ENCODE results near the gene PICK1.
"Not testable (repeated sequence)": the region's sequence is repeated elsewhere in the genome, so short reads cannot be mapped to it uniquely, and the experiment has no call there.

PICK1 gene

DNA sequence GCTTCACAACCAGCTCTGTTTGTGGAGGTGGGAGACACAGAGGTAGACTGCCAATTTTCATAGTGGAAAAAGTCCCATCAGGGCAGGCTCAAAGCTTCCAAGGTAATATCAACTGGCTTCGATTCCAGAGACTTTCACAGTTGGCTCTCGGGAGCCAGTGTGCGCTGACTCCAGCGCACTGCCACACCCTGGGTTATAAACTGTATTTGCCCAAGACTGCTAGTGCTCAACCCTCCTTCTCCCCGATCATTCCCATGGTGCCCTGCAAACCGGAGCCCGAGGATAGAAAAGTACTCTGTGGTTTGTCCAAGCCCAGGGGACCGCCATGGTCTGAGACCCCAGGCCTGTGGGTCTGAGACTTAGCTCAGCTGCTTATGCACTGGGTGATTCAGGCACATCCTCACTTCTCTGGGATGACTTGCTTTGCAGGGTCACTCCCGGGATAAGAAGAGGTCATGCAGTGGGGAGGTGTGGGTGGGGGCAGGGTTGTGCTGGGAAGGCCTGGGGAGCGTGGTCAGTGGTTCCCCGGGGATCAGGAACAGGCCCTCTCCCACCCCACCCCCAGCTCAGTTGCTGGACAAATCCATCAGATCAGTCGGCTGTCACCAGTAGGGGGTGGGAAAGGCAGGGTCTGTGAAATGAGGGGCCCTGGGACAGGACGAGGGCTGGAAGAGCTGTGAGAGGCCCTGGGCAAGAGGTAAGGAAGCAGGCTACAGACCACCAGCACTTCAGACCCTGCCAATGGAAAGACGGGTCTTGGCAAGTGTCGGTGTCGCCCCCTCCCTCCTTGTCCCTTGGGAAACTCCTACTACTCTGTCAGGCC, 26.7 kb upstream of the PICK1 start:
- DNase-seq (ENCODE audit: extremely low read depth in 1 of 2, low read depth in 1 of 2) = no peak

DNA sequence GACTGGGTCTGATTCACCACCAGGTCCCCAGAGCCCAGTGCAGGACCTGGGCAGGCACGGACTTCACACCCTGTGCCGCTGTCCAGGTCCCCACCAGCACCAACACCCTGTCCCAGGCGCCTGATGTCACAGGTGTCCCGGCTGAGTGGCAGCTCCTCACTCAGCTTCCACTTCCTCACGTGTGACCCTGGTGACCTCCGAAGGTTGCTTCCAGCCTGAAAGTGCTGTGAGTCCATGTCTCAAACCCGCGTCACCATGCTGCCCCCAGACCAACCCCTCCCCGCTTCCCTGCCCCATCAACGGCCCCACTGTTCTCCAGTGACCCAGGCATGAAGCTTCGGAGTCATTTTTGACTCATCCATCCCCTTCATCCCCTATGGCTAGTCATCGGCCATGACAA, 25.7 kb upstream of the PICK1 start:
- DNase-seq (ENCODE audit: extremely low read depth in 1 of 2, low read depth in 1 of 2) = no peak

DNA sequence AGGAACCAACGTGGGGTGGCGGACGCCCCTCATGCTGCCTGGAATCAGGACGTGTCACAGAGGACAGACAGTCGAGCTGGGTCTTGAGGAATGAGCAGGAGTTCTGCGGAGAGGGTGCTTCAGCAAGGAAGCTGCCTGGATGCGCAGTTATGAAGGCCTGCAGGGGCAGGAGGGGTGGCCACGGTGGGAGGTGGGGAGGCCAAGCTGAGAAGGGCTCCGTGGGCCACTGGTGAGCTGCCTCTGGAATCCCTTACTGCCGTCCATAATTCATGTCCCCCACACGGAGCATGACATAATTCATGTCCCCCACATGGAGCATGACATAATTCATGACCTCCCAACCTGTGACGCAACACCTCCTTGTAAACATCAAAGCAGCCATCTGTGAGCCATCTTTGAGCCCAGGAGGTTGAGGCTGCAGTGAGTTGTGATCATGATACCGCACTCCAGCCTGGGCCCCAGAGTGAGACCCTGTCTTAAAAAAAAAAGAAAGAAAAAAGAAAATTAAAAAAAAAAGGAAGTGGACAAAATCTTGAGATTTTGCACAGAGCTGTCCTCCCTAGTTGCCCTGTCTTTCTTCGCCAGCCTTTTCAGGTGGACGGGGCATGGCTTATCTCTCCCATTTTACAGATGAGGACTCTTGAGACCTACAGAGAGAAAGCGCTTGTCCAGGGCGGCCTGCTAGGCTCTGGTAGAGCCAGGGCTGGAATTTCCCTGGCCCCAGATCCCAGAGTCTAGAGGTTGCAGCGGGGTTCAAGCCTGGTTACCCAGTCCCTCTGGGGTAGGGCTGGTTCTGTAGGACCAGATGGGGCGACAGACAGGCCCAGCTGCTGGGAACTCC, 24.3 kb upstream of the PICK1 start:
- DNase-seq (ENCODE audit: extremely low read depth in 1 of 2, low read depth in 1 of 2) = no peak

DNA sequence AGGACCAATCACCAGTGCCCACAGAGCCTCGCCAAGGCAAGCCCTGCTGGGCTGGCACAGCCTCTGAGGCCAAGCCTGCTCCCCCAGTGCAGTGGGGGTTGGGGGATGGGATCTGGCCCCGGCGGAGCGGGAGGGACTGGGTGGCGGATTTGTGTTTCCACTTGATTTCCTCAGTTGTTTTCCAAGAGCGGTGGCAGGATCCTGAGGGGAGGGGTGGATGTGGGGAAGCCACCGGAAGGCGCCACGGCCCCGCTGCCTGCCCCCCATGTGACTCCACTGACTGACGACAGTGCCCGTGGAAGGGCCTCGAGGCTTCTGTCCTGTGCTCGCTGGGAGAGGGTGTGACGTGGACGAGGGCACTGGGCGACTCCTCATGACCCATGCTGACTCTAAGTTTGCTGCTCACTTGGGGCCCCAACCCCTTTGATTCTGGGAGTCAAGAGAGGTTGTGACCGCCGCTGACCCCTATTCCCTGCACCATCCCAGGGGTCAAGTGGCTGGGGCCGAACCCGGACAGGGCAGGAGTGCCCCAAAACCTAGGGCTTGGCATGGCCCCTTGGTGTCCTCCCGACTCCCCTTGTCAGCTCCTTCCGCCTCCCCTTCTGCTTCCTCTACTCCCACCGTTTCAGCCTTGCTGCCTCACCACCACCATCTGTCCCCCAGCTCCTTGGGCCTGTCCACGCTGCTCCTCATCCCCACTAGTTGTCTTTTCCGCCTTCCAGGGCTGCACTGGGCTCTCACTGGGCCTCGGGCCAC, 23.5 kb upstream of the PICK1 start:
- DNase-seq (ENCODE audit: extremely low read depth in 1 of 2, low read depth in 1 of 2) = no peak

DNA sequence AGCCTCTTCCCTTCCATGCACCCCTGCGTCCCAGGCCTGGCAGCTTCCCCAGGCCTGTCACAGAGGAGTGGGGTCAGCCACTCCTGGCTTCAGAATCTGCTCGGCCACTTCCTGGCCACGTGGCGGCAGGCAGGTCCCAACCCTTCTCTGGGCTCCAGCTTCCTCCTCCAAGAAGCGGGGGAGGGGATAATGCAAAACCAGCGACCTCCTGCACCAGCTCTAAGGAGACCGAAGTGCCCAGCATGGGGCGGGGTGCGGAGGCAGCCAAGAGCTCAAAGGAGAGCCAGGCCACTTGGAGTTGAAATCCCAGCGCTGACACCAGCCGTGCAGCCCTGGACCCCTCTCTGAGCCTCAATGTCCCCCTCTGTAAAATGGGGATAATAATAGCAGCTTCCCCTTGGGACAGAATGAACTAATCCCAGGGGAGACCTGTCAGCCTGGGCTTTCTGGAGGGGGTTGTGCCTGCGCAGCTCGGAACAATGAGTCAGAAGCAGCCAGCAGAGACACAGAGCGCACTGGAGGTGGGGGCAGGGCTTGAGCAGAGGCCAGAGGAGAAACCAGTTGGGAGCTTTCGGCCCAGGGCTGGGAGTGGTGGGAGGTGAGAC, 22.8 kb upstream of the PICK1 start:
- no peak for DNase-seq (ENCODE audit: extremely low read depth in 1 of 2, low read depth in 1 of 2)

DNA sequence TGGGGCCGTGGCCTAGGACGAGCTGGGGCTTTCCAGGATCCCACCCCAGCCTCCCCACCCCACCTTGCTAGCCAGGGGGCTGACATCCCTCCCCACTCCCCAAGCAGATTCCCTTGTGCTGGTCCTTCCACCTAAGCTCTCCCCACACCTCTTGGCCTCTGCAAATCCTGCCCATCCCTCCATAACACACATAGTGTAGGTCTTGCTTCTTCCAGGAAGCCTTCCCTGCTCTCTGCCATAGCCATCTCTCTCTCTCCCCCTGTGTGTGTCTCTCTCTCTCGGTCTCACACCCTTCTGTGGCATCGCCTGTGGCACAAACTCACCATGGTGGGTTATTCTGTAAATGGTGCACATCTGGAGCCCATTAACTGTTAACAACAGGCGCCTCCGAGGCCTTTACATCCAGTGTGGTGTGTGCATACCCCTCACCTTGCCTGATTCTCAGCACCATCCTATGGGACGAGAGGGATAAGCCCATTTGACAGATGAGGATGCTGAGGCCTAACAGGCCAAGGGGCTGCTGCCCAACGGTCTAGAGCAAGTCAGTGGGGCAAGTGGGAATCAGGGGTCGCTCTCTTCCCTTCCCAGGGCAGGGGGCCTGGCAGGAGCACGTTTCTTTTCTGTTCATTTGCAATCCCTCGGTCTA, 22.2 kb upstream of the PICK1 start:
- no peak for DNase-seq (ENCODE audit: extremely low read depth in 1 of 2, low read depth in 1 of 2)

DNA sequence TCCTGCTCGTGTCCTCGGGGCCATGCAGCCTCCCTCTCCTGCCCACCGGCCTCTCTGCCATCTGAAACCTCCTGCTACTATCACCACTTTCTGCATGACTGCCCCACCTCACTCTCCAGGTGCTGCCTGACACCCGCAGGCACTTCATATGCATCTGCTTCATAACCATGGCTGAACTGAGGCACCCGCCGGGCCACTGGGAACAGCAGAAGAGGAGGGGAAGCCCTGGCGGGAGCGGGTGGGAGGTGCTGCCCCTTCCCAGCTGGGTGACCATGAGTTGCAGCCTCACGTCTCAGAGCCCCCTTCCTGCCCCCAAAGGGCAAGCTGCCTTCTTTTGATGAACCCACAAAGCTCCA, 21.7 kb upstream of the PICK1 start:
- no peak for DNase-seq (ENCODE audit: extremely low read depth in 1 of 2, low read depth in 1 of 2)

DNA sequence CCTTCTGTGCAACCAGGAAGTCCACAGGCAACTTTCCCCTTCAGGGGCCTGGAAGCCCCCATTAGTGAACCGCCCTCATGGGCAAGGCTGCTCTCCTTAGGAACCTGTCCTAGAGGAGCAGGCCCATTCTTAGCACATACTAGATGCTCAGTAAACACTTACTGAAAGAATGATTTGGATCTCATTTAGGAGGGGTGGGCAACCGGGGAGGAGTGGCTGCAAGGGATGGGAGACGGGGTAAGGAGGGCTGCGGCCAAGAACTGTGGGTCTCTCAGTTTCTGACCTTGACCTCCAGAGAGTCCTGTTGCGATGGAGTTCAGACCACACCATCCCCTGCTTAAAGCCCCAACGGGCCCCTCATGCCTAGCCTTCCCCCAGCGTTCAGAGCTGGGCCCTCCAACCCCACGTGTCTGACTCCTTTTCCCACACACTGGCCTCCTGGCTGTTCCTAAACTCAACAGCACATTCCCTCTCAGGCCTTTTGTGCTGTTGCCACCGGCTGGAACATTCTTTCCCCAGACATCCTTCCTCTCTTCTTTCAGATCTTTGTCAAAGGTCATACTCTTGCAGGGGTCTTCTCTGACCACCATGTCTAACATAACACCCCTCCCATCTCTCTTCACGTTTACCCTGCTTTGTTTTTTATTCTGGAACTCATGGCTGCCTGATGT, 20.7 kb upstream of the PICK1 start:
- DNase-seq (ENCODE audit: extremely low read depth in 1 of 2, low read depth in 1 of 2) = no peak

DNA sequence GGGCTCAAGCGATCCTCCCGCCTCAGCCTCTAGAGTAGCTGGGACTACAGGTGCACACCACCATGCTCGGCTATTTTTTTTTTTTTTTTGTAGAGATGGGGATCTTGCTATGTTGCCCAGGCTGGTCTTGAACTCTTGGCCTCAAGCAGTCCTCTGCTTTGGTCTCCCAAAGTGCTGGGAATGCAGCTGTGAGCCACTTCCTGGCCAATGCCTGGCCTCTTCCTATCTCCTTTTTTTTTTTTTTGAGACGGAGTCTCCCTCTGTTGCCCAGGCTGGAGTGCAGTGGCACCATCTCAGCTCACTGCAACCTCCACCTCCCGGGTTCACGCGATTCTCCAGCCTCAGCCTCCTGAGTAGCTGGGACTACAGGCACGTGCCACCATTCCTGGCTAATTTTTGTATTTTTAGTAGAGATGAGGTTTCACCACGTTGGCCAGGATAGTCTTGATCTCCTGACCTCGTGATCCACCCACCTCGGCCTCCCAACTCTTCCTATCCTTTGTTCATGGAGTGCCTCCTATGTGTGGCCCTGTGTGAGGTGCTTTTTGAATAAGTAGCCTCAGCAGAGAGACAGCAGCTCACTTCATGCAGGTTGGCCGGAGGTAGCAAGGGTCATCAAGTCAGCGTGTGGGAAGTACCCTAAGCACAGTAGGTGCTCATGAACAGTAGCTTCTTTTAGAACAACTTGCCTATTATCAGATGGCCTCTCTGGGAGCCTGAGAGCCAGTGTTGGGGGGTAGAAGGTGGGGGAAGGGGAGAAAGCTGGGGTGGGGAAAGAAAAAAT, 19.6 kb upstream of the PICK1 start:
- DNase-seq (ENCODE audit: extremely low read depth in 1 of 2, low read depth in 1 of 2) = not testable (repeated sequence)

DNA sequence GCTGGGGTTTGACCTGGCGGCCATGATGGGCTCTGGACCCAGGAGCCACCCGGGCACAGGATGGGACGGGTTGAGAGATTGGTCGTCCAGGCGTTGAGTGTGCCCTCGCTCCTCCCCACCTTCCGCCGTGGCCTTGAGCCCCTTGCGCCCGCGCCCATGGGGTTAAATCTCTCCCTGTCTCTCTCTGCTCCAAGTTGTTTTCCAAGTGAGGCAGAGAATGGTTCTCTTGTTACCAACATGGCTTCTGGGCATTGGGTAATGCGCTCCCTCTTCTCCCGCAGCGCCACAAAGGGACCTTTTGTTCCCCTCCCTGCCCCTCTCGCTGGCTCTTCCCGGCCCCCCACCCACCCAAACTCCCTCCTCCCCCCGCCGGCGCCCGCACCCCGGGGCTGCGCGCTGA, 18.8 kb upstream of the PICK1 start:
- DNase-seq (ENCODE audit: extremely low read depth in 1 of 2, low read depth in 1 of 2) = no peak

DNA sequence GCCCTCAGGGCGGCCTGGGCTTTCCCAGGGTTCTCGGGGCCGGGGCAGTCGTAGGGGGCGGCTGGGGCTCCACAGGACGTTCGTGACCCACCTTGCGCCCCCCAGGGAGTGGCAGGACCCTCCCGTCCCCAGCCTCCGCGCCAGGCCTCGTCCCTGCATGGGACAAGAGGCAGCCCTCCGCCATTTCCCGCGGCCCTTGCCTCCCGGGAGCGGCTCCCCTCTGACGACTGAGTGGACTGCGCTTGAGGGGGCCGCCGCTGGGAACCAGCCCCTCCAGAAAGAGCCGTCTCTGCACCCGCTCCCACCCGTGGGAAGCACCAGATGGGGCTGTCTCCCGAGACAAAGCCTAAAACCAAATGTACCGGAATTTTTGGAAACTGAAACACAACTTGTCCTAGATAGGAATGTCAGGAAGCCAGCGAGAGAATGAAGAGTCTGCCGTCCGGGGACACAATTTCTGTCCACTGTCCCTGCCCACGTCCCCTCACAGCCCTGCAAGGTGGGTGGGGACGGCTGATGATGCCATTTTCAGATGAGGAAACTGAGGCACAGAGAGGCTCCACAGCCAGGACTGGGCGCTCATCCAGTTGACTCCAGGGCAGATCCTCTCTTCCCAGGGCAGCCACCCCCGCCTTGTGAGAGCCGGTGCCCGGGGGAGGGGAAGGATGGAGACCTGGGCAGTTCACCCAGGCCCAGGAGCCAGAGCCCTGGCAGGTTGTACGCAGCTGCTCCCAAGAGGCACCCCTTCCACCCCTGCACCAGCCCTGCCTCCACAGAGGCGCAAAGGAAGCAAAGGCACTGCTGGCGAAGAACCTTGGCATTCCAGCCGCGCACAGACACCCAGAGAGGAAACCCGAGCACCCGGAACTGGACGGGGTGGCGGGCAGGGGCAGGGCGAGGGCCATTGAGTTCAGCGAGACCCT, 18.1 kb upstream of the PICK1 start:
- DNase-seq (ENCODE audit: extremely low read depth in 1 of 2, low read depth in 1 of 2) = no peak

DNA sequence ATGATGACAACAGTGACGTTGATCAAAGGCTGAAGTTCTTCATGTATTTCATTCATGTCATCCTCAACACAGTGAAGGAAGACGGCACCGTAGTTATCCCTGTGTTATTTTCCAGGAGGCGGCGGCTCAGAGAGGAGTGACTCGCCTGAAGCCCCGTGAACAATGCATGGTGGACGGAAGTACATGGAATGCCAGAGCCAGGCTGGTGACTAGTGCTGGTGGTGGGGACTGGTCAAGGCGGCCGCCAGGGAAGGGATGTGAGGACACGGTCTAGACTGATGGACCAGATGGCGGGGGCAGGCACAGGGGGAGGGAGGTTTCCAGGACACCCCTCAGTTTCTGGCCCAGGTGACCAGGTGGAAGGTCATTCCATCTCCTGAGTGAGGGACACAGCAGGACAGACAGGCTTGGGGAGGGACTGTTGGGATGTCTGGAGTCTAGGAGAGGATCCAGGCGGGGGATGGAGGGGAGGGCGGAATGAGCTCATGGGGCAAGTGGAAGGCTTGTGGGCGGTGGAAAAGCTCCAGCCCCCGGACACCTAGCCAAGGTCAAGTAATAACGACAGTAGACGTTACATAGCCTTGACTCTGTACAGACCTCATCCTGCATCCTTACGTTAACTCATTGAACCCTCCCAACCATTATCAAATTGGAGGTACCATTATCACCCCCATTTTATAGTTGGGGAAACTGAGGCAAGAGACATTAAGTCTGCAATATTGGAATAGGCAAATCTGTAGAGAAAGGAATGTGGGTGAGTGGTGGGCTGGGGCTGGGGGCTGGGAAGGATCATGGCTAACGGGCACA, 16.0 kb upstream of the PICK1 start:
- DNase-seq (ENCODE audit: extremely low read depth in 1 of 2, low read depth in 1 of 2) = no peak

DNA sequence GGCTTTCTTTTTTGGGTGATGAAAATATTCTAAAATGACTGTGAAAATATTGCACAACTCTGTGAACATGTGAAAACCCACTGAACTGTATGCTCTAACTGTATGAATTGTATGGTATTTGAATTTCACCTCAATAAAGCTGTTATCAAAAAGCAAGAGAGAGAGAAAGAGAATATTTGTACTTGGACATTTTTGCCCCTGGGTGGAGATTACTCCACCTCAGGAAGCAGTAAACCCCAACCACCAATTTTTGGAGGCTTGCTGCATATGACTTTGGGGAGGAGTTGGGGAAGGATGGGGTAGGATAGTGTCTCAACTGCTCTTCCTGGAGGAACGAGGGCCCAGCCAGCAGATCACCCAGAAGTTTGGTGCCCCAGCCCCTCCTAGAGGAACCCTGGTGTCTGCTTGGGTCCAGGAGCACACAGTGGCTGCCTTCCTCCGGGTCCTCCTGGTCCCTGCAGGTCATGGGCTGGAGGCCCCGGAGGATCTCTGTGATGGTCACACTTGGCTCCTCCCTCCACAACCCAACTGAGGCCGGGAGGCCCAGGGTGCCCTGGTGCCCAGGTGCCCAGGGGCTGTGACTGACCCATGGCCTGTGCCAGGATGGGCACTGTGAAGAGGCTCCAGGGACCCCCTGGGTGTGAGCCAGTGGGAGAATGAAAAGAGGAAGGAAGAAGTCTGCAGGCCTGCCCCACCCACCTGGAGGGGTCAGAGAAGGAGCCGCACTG, 15.3 kb upstream of the PICK1 start:
- DNase-seq (ENCODE audit: extremely low read depth in 1 of 2, low read depth in 1 of 2) = no peak

DNA sequence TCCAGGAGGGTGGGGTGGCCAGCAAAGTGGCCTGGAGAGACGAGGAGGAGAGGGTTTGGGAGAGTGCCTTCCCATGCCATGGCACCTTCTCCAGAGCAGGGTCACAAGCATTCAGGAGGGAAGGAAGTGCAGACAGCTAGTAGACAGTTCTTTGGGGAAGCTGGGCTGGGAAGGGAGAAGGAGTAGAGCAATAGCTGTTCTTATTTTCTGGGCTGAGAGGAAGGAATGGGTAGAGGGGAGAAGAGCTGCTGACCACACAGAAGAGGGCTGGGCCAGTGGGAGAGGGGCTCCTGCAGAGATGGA, 14.8 kb upstream of the PICK1 start:
- DNase-seq (ENCODE audit: extremely low read depth in 1 of 2, low read depth in 1 of 2) = no peak

DNA sequence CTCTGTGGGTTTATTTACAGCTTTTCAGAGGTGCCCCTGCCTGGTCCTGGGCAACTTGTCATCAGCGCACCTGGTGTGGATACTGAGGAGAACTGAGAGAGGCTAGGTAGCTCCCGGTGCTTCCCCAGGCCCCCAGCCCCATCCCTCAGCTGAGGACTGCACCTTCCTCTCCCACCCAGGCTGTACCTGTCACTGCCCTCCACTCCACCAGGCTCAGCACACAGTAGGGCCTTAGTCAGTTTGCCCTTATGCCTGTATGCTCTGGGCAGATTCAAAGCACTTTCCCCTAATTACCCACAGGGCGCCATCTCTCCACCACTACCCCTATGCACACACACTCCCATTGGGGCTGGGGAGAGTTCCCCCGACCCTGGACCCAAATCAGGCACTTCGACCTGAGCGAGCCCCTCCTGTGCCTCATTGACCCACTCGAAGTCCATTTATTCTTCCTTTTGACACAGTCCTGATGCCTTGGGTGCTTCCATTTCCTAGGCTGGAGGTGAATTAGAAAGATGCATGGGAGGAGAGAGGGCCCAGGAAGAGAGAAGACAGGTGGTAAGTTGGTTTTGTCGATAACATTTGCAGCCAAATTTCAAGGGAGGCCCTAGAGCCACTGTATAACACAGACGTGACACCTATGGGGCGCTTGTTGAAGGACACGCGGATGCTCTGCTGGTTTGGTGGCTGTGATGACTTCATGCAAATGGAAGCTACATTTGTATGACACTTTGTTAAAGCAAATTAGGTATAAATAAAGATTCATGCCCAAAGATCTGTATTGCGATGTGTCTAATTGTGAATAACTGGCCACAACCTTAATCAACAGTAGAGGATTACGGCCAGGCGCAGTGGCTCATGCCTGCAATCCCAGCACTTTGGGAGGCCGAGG, 13.8 kb upstream of the PICK1 start:
- DNase-seq (ENCODE audit: extremely low read depth in 1 of 2, low read depth in 1 of 2) = no peak
